CD4-positive, alpha-beta T cell treated with Interleukin-17A for 1 hour (primary cell): ENCODE data around the gene TMEM184C.

Source experiments
- DNase-seq: peaks from one replicate; pipeline ENCODE4 v3.0.0-alpha.2; 2020

Gene TMEM184C

DNA sequence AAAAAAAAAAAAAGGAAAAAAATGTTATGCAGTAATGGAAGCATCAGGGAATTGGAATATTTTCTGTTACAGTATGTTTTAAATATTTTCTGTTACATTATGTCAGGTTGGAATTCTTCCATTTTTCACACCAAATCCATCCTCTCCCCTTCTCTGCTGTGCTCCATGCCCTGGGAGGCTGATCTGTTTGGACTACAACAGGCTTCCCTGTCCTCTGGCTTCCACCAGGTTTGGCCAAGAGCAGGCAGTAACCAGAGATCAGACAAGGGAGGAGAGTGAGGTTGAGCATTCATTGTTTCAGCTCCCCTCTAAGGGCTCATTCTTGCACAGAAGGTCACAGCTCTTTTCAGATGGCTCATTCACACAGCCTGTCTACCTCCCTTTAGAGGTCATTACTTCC lies 11.7 kb upstream of the TMEM184C start:
- no peak for DNase-seq

DNA sequence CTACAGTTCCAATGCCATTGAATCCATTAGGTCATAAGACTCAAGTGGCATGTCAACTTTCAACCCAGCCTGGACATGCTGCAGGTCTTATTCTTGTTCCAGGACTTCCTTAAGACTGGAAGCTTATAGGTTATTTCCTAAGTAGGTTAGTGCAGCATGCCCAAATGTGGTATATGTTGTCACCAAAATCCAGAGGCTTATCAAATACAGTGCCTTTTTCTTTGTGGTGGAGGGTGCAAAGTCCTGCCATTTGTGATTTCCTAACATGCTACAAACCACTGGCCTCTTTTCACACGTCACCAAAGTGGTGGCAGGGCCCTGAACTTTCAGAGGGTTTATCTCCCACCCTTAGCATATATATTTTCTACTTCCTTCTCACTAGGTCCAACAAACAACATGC lies 9.7 kb upstream of the TMEM184C start:
- DNase-seq = no peak

DNA sequence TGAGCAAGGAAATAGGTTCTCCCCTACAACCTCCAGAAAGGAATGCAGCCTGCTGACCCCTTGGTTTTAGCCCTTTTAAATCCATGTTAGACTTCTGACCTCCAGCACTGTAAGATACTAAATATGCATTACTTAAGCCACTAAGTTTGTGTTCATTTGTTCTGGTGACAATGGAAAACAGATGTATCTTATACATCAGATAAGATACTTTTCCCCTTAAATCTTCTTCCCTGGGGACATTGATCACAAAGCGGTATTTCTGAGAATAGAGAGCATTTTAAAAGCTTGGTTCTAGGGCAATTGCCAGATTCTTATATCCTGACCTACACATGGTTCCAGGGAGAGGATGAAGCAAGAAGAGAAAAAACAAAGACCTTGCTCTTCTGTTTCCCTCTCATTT lies 6.5 kb upstream of the TMEM184C start:
- no peak for DNase-seq

GRCh38 chr4:147616849-147617172 lies 386 bp upstream of the TMEM184C start:
- DNase-seq = no peak

DNA sequence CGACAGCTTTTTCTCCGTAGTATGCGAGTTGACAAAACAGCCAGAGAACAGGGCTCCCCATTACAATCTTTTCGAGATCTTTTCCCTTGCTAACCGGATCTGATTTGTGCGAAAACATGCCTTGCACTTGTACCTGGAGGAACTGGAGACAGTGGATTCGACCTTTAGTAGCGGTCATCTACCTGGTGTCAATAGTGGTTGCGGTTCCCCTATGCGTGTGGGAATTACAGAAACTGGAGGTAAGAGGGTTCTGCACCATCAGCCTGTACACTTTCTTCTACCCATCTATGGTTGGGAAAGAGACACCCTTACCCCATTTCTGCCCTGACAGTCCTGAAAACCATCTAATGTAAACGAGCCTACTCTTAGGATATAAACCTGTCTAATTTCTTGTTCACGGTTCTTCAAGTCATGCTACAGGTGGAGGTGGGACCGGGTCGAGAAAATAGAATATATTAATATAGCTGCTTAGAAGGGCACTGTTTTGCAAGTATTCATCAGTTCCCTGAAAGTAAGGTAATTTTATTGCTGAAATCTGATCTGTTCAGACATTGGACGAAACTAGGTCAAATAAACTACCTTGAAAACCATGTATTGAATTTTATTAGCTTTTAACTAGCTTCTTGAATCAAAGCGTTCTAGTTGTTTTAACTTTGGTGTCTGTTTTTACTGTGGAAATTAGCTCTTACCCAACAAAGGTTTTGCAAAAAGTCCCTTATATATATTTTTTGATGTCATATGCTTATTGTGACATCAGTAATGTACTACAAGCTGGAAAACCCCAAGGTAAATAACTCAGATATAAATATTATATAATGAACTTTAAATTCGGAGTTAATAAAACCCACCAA lies 869 bp downstream of the TMEM184C start:
- DNase-seq = peak; percentile 17

GRCh38 chr4:147620315-147620714 lies 3.1 kb downstream of the TMEM184C start:
- DNase-seq = no peak

GRCh38 chr4:147625733-147626132 lies 8.5 kb downstream of the TMEM184C start:
- DNase-seq = no peak

DNA sequence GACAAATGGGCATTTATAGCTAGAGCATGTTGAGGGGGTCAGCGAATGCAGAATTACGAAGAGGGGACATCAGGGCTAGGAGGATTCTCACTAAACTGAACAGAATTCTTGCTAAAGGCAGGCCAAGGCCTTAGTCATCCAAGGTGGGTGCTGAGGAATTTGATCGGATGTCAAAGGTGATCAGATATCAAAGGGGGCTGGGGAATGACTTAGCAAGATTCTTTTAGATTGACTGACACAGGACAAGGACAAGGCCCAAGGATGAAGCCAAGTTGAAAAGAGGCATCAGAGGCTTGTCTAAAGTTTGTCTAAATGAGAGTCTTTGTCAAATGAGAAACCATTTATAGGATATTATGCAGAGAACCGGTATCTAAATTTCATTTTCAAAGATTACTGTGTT lies 9.7 kb downstream of the TMEM184C start:
- DNase-seq = no peak

DNA sequence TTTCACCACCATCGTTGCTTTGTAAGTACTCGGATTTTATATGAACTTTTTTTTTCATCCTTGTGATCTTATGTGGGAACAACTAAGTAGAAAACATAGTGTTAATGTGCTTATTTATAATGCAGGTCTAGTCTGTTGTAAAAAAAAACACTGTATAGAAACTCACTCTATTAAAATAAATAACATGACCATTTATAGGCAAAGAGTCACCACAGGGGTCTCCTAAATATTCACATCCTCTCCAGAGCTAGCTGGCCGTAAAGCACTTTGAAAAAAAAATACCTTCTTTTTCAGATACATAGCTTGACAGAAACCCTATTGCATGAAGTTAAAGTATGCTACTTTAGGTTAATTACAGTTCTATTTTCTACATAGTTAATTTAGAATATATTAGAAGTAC lies 11.2 kb downstream of the TMEM184C start:
- DNase-seq = no peak

DNA sequence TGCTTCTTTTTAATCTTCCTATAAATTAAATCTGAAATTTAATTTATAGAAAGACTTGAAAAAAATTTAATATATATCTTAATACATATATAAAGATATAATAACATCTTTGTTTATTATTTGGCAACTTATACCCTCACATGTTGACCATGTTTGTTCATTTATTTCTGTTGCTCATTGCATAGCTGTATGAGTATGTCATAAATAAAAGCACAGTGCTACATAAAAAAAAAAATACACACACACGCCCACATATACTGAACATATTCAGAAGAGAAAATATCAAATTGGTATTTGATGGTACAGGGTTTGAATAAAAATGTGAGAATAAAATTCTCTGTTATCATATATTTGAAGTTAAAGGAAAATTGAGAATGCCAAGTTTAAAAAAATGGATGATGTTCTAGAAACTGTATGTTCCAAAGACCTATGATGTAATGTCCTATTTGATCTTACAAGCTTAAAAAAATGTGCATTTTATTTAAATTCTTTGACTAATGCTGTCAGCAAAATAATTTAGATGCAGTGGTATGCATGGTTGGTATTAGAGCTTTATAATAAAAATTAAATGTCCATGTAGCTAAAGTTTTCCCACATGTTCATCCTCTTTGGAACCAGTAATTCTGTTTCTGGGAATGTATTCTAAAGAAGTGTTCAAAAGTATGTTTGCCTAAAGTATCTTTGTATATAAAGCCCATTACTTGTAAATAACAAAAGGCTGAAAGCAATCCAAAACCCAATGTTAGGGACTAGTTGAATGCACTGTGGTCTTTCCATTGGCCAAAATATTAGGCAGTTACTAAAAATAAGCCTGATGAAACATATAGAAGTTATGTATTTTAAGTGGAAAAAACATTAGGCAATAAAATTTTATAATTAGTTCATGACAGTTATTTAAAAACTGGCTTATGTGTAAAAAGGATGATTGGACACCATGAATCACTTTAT lies 12.9 kb downstream of the TMEM184C start:
- DNase-seq = no peak

- no peak for DNase-seq
Observed at GRCh38 chr4:147633113-147633512, 15.9 kb downstream of the TMEM184C start.

DNA sequence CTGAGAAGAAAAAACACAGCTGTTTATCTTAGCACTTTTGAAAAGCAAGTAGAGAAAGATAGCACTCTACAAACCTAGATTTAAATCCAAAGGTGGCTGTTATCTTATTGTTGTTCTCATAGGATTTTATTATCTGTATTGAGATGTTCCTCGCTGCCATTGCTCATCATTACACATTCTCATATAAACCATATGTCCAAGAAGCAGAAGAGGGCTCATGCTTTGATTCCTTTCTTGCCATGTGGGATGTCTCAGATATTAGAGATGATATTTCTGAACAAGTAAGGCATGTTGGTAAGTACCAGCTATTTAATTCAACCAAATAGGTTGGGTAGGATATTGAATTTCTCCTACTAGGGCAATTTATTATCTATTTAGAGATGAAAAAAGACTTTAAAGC lies 16.4 kb downstream of the TMEM184C start:
- no peak for DNase-seq

GRCh38 chr4:147635348-147635747 lies 18.2 kb downstream of the TMEM184C start:
- no peak for DNase-seq

GRCh38 chr4:147638365-147638764 lies 21.2 kb downstream of the TMEM184C start:
- DNase-seq = no peak

DNA sequence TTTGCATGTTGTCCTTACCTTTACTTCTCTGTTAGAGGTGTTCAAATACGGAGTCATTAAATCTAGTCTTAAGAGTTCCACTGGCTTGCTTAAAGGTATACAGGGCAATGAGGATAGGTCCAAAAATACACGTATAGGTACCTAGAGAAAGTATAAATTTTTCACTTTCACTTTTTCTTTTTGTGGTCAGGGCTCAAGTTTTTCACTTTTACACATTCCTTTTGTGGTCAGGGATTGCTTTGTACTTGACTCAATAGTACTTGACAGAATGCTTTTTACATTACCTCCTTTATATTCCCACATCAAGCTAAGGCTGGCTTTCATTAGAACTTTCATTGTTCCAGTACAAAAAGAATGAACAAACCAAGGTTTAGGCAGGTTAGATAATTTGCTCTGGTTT lies 21.7 kb downstream of the TMEM184C start:
- no peak for DNase-seq

DNA sequence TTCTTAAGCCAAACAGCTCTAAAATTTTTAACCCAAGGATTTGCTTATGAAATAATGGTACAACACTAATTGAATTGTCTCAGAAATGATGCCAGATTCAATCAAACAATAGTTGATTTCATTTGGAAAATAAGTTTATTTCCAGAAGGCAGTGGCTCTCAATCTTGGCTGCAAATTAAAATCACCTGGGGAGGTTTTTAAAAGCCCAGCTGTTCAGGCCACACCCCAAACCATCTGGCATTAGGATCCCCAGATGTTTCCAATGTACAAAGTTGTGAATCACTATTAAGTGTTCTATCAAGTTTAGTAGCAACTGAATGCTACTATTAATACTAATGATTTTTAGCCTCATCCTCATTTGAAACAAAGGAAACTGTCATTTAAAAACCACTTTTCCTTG lies 22.2 kb downstream of the TMEM184C start:
- no peak for DNase-seq

GRCh38 chr4:147640331-147640730 lies 23.1 kb downstream of the TMEM184C start:
- no peak for DNase-seq

GRCh38 chr4:147643616-147644015 lies 26.4 kb downstream of the TMEM184C start:
- no peak for DNase-seq

GRCh38 chr4:147644471-147644870 lies 27.3 kb downstream of the TMEM184C start:
- no peak for DNase-seq

- DNase-seq = no peak
Observed at GRCh38 chr4:147645099-147645498, 27.9 kb downstream of the TMEM184C start.

DNA sequence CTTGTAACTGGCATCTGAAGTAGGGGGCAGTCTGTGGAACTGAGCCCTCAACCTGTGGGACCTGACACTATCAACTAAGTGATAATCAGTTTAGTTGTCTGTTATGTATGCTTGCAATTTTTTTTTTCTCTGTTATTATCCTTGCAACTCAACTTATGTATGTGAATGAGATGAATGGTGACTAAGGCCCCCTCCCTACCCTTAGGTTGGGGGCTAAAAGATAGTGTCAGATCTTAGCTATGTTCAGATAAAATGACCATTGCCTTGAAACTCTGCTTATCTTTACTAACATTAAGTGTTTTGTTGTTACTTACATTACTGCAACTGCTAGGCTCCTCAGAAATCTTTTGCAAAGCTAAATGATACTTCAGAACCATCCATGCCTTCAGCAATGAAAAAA lies 31.5 kb downstream of the TMEM184C start:
- no peak for DNase-seq

DNA sequence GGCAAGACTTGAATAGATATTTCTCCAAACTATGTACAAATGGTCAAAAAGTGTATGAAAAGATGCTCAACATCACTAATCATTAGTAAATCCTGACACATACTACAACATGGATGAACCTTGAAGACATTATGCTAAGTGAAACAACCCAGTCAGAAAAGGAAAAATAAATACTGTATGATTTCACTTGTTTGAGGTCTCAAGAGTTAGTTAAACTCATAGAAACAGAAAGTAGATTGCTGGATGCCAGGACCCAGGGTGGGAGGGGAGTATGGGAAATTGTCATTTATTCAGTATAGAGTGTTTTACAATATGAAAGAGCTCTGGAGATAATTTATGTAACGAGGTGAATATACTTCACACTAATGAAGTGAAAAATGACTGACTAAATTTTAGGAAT lies 34.4 kb downstream of the TMEM184C start:
- DNase-seq = no peak

DNA sequence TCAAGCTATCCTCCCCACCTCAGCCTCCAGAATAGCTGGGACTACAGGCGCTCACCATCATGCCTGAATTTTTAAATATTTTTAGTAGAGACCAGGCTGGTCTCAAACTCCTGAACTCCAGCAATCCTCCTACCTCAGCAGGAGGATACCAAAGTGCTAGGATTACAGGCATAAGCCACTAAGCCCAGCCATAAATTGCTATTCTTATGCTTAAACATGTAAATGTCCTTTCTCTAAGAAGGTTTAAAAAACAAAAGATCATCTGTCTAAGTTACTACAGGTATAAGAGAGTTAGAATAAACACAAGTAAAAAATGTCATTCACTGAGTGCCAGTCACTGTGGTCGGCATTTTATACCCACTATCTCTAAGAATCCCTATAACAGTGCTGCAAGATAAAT lies 38.4 kb downstream of the TMEM184C start:
- DNase-seq = no peak

DNA sequence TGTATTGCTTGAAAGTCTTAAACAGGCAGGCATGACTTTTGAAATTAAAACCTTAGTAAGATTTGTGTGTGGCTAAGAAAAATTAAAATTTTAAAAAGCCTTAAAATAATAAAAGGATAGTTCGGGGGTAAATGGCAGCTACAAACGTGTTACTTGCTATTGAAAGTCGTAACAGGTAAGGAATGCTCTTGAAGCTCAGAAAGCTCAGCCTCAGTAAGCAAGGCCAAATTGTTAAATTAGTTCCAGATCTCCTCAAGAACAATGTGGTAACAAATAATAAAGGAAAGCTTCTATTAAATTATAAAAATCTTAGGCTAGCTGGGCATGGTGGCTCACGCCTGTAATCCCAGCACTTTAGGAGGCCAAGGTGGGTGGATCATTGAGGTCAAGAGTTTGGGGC lies 41.3 kb downstream of the TMEM184C start:
- DNase-seq = no peak
